IMR-90 (cell line): Measurements from ENCODE around the gene LRRC19. TPM values are rescaled to one million over a fixed set of nuclear protein-coding genes. Genes with fewer than 3 reads are reported as not detected.

Experiments
- ATAC-seq: fragments of 200-7000 bp; cut with Tn5 transposase; 2 replicates; pipeline ENCODE4 v1.9.1; 2020; ENCODE audit warnings: low read depth, mild to moderate bottlenecking, moderate library complexity
- BruUV-seq: library from RNA; stranded (reverse); fragments of 400-500 nt; replicated peaks from 2 replicates; lab custom pipeline; 2021; lab: Mats Ljungman, UMichigan
- CTCF ChIA-PET: fragments of 300-600 bp; formaldehyde crosslinking; extraction: SDS; loops from one replicate; lab custom pipeline; 2021; ENCODE audit warnings: antibody characterized with exemption; lab: Yijun Ruan, JAX
- POLR2A ChIA-PET: fragments of 300-600 bp; sonication (Branson Sonifier 250); formaldehyde crosslinking; loops from one replicate; lab custom pipeline; 2022; ENCODE audit warnings: antibody characterized with exemption; ENCODE audit not compliant: unreplicated experiment; lab: Charles Lee
- DNase-seq: peaks from one replicate; pipeline ENCODE4 v3.0.0; 2013
- H2AFZ ChIP-seq: replicated peaks from 2 replicates; pipeline ENCODE3; 2013; ENCODE audit warnings: low read length, mild to moderate bottlenecking; ENCODE audit not compliant: poor library complexity
- H2AK5ac ChIP-seq: 2 replicates; pipeline ENCODE4 v1.6.1; 2013; ENCODE audit warnings: low read depth, low read length, inconsistent platforms
- H2AK9ac ChIP-seq: replicated peaks from 2 replicates; pipeline ENCODE3; 2013; ENCODE audit warnings: mild to moderate bottlenecking, low read depth, low read length, moderate library complexity; ENCODE audit not compliant: poor library complexity
- H2BK120ac ChIP-seq: 2 replicates; pipeline ENCODE4 v1.6.1; 2013; ENCODE audit warnings: low read depth, low read length, inconsistent platforms
- H2BK15ac ChIP-seq: 3 replicates; pipeline ENCODE4 v1.6.1; 2013; ENCODE audit warnings: low read depth, low read length, inconsistent platforms
- H2BK20ac ChIP-seq: 2 replicates; pipeline ENCODE4 v1.6.1; 2013; ENCODE audit warnings: low read depth, mild to moderate bottlenecking, inconsistent platforms, low read length, moderate library complexity
- H2BK5ac ChIP-seq: 2 replicates; pipeline ENCODE4 v1.6.1; 2013; ENCODE audit warnings: mild to moderate bottlenecking, low read depth, low read length, inconsistent platforms; ENCODE audit not compliant: poor library complexity, severe bottlenecking
- H3K14ac ChIP-seq: replicated peaks from 2 replicates; pipeline ENCODE4 v1.6.1; 2013; ENCODE audit warnings: low read depth, low read length, inconsistent platforms
- H3K18ac ChIP-seq: 2 replicates; pipeline ENCODE4 v1.6.1; 2013; ENCODE audit warnings: low read depth, low read length, control low read depth
- H3K23ac ChIP-seq: 2 replicates; pipeline ENCODE4 v1.6.1; 2013; ENCODE audit warnings: low read depth, low read length, inconsistent platforms
- H3K27ac ChIP-seq: 2 replicates; pipeline ENCODE4 v1.5.1; 2013; ENCODE audit warnings: mild to moderate bottlenecking, control low read depth, low read length; ENCODE audit not compliant: insufficient read depth
- H3K27me3 ChIP-seq: 2 replicates; pipeline ENCODE4 v1.6.1; 2013; ENCODE audit warnings: low read length; ENCODE audit not compliant: control insufficient read depth, insufficient read depth
- H3K36me3 ChIP-seq: 2 replicates; pipeline ENCODE4 v1.6.1; 2013; ENCODE audit warnings: low read length, mixed read lengths; ENCODE audit not compliant: control insufficient read depth, insufficient read depth
- H3K4ac ChIP-seq: 2 replicates; pipeline ENCODE4 v1.6.1; 2013; ENCODE audit warnings: low read depth, low read length, inconsistent platforms
- H3K4me1 ChIP-seq: 2 replicates; pipeline ENCODE4 v1.6.1; 2013; ENCODE audit warnings: low read length, mixed read lengths; ENCODE audit not compliant: control insufficient read depth, insufficient read depth
- H3K4me2 ChIP-seq: 2 replicates; pipeline ENCODE4 v1.6.1; 2013; ENCODE audit warnings: low read depth, mild to moderate bottlenecking, control low read depth, low read length, moderate library complexity
- H3K4me3 ChIP-seq: 2 replicates; pipeline ENCODE4 v1.5.1; 2013; ENCODE audit warnings: low read depth, mild to moderate bottlenecking, control low read depth, low read length, moderate library complexity; ENCODE audit not compliant: insufficient read depth
- H3K56ac ChIP-seq: 2 replicates; pipeline ENCODE4 v1.6.1; 2013; ENCODE audit warnings: low read length, inconsistent platforms; ENCODE audit not compliant: insufficient read depth; ENCODE audit errors: extremely low read depth
- H3K79me1 ChIP-seq, 2 experiments: 2 replicates each; pipeline ENCODE4 v1.6.1; 2013; ENCODE audit warnings: low read length in 2 of 2, inconsistent platforms in 1 of 2, low read depth in 1 of 2
- H3K9ac ChIP-seq: 2 replicates; pipeline ENCODE4 v1.6.1; 2013; ENCODE audit warnings: low read depth, low read length, control low read depth
- H3K9me1 ChIP-seq: 2 replicates; pipeline ENCODE4 v1.6.1; 2013; ENCODE audit warnings: low read length, inconsistent platforms; ENCODE audit not compliant: insufficient read depth
- H3K9me3 ChIP-seq: 2 replicates; pipeline ENCODE4 v1.6.1; 2013; ENCODE audit warnings: low read length; ENCODE audit not compliant: control insufficient read depth, insufficient read depth
- H4K20me1 ChIP-seq: 2 replicates; pipeline ENCODE4 v1.6.1; 2013; ENCODE audit warnings: low read length, inconsistent platforms; ENCODE audit not compliant: insufficient read depth
- H4K5ac ChIP-seq: 2 replicates; pipeline ENCODE4 v1.6.1; 2013; ENCODE audit warnings: mild to moderate bottlenecking, low read depth, low read length, control low read depth
- H4K8ac ChIP-seq, 2 experiments: 2 replicates each; pipeline ENCODE4 v1.6.1; 2013; ENCODE audit warnings: low read depth in 2 of 2, low read length in 2 of 2, control low read depth in 1 of 2, inconsistent platforms in 1 of 2
- H4K91ac ChIP-seq: 2 replicates; pipeline ENCODE4 v1.6.1; 2013; ENCODE audit warnings: low read depth, low read length, inconsistent platforms; ENCODE audit not compliant: insufficient read depth
- CEBPB ChIP-seq: IDR thresholded peaks from 2 replicates; pipeline ENCODE4 v1.6.1; 2012; ENCODE audit warnings: low read depth, low read length, improper control_type of control experiment
- MAZ ChIP-seq: IDR thresholded peaks from 2 replicates; pipeline ENCODE4 v1.6.1; 2012; ENCODE audit warnings: low read depth, mild to moderate bottlenecking, low read length, improper control_type of control experiment, moderate library complexity, borderline replicate concordance
- MXI1 ChIP-seq: IDR thresholded peaks from 2 replicates; pipeline ENCODE4 v1.6.1; 2012; ENCODE audit warnings: low read depth, mild to moderate bottlenecking, low read length, moderate library complexity, borderline replicate concordance
- POLR2A ChIP-seq: IDR thresholded peaks from 2 replicates; pipeline ENCODE4 v1.6.1; 2012; ENCODE audit warnings: mild to moderate bottlenecking, low read depth, low read length
- WGBS, 2 experiments: methylation state at CpG; one replicate each; pipeline versions ENCODE4 v1.1.5 to v1.1.7; 2013; ENCODE audit warnings: missing lambda C conversion rate in 2 of 2; ENCODE audit not compliant: insufficient read length in 1 of 2; ENCODE audit errors: extremely low coverage in 2 of 2; 5-methylcytosine and 5-hydroxymethylcytosine counted together
- dilution Hi-C: fragments of 300-500 bp; cut with HindIII; formaldehyde crosslinking; loops from one replicate; pipeline ENCODE4 v1.14.3; 2018; ENCODE audit warnings: low sequenced_read_pairs; ENCODE audit not compliant: unreplicated experiment
- in situ Hi-C: fragments of 300-500 bp; cut with MboI; formaldehyde crosslinking; loops from 3 replicates; pipeline ENCODE4 v1.14.3; 2019; ENCODE audit warnings: low sequenced_read_pairs, inconsistent platforms, mixed read lengths
- intact Hi-C: fragments of 100-400 bp; cut with micrococcal nuclease; formaldehyde crosslinking; loops from 2 replicates; pipeline ENCODE4 v1.10.0; 2022
- polyA plus RNA-seq, 3 experiments: library from polyadenylated mRNA; depleted of rRNA; stranded (reverse); fragments of >200 nt; gene quantifications; 2 replicates each; pipeline ENCODE4 v1.2.3, GENCODE V29; 2012; ENCODE audit warnings: low replicate concordance in 1 of 3
- total RNA-seq: library from RNA; depleted of rRNA; stranded (reverse); fragments of >200 nt; gene quantifications from 2 replicates; pipeline ENCODE4 v1.2.3, GENCODE V29; 2012
- TF ChIP-seq, protein P1 (sequence below): fragments of 150-350 bp; IDR thresholded peaks from 2 replicates; pipeline ENCODE4 v1.6.1; 2016; ENCODE audit warnings: low read depth, mild to moderate bottlenecking, low read length, moderate library complexity, borderline replicate concordance
- TF ChIP-seq, protein P2 (sequence below): conservative IDR thresholded peaks from 2 replicates; pipeline ENCODE4 v1.5.1; 2012; ENCODE audit warnings: mild to moderate bottlenecking, low read depth, low read length, improper control_type of control experiment

The LRRC19 gene
- total and polyA plus RNA-seq, 2 of the 4 experiments (the other 2 are of a cell fraction), result not detected

DNA sequence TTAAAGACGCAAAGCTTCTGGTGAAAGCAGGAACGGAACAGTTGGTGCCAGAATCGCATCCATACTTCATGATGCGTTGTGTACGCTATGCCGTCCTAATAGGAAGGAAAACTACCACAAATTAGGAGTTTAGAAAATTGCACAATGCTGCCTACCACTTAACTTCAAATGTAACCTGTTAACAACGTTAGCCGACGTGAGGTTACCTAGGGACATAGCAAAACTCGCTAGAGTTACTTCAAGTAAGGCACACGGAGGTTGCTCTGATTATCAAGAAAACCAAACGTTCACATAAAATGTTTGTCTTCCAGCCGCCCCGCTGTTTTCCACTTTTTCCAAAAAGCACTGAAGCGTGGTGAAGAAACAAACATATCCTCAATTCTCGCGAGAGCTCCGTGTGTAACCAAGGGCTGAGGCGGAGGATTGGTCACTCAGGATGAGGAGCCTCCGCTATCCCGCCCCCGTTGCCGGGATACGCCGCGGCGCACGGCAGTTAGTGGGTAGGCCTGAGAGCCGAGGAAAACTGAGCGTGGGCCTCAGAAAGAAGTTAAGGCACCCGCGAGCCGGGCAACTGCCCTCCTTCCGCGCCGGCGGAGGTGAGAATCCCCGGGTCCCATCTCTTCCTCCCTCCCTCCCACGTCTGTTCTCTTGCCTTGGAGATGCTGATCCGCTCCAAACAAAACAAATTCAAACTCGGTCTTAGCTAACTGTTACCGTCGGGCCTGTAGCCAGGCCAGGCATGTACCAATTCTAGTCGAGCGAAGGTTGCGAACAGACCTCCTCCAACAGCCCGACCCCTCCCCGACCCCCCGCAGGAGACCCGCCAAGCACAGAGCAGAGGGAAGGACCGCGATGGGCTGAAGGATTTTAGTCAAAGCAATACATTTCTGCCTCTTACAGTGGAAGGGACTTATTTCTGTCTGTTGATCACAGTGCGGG is 49.3 kb downstream of the LRRC19 start, which contains the start of gene IFT74:
IFT74 (plus strand) TSS at position 492 of the 939 bp plus-strand sequence. CDS start 5,556 bp downstream, outside the sequence.
- no peaks in the 10 kb centered on the region for H3K9me3 ChIP-seq
- H4K8ac ChIP-seq, result peak within 1 kb of the TSS; percentile 97 to 98
- peak within 1 kb of the TSS; percentile 63 for H2BK20ac ChIP-seq
- peak within 1 kb of the TSS; percentile 99 for H3K23ac ChIP-seq
- ChIA-PET CTCF (interaction anchor here (0.7 kb wide), 1 partner anchor 18 kb away, joined by 3 read pairs; no protein-coding TSS in a partner anchor), POLR2A (interaction anchor here (0.6 to 1.0 kb wide), 4 partner anchors 12 to 53 kb away, joined by 3 to 5 read pairs (median 4); no protein-coding TSS in a partner anchor)
- H3K79me1 ChIP-seq, result peaks cover 14 to 21% of the 10 kb centered on the region in 2 experiments
- DNase-seq (peak; percentile 98), ATAC-seq (peak; percentile 100)
- intact Hi-C loops, result loop anchor here (5.0 kb wide), 1 partner anchor 171 kb away; no protein-coding TSS in a partner anchor
- H3K9ac ChIP-seq, result peak within 1 kb of the TSS; percentile 98
- BruUV-seq, result no TSS peak
- peak within 1 kb of the TSS; percentile 90 for H3K4me2 ChIP-seq
- peak within 1 kb of the TSS; percentile 83 for H2AK9ac ChIP-seq
- H3K27me3 ChIP-seq, result no peaks in the 10 kb centered on the region
- peak within 1 kb of the TSS; percentile 63; the same call in 2 of the 3 replicates for H2BK15ac ChIP-seq
- H4K91ac ChIP-seq, result peak within 1 kb of the TSS; percentile 87
- H4K20me1 ChIP-seq, result no peaks in the 10 kb centered on the region
- peak within 1 kb of the TSS; percentile 96 for H3K56ac ChIP-seq
- 0% methylated on average over 21 of the region's 53 CpGs; no CpG with 5 or more reads in 1 of the 2 experiments for WGBS, 2 experiments
- peak within 1 kb of the TSS; percentile 93 for H4K5ac ChIP-seq
- peak within 1 kb of the TSS; percentile 98 for H2AFZ ChIP-seq
- peak; percentile 91 for TF ChIP-seq CEBPB
- peak; percentile 47; the same call in 1 of the 2 replicates for TF ChIP-seq MAZ
- TF ChIP-seq MXI1, result peak; percentile 83; the same call in 1 of the 2 replicates
- TF ChIP-seq, protein P1, sequence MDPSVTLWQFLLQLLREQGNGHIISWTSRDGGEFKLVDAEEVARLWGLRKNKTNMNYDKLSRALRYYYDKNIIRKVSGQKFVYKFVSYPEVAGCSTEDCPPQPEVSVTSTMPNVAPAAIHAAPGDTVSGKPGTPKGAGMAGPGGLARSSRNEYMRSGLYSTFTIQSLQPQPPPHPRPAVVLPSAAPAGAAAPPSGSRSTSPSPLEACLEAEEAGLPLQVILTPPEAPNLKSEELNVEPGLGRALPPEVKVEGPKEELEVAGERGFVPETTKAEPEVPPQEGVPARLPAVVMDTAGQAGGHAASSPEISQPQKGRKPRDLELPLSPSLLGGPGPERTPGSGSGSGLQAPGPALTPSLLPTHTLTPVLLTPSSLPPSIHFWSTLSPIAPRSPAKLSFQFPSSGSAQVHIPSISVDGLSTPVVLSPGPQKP, result no peak
- peak; percentile 82 for TF ChIP-seq POLR2A
- TF ChIP-seq, protein P2, sequence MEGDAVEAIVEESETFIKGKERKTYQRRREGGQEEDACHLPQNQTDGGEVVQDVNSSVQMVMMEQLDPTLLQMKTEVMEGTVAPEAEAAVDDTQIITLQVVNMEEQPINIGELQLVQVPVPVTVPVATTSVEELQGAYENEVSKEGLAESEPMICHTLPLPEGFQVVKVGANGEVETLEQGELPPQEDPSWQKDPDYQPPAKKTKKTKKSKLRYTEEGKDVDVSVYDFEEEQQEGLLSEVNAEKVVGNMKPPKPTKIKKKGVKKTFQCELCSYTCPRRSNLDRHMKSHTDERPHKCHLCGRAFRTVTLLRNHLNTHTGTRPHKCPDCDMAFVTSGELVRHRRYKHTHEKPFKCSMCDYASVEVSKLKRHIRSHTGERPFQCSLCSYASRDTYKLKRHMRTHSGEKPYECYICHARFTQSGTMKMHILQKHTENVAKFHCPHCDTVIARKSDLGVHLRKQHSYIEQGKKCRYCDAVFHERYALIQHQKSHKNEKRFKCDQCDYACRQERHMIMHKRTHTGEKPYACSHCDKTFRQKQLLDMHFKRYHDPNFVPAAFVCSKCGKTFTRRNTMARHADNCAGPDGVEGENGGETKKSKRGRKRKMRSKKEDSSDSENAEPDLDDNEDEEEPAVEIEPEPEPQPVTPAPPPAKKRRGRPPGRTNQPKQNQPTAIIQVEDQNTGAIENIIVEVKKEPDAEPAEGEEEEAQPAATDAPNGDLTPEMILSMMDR, result no peak
- peak within 1 kb of the TSS; percentile 91 for H2BK5ac ChIP-seq
- H3K27ac ChIP-seq, result peak within 1 kb of the TSS; percentile 92
- in situ Hi-C loops, result no loop called here
- H3K4ac ChIP-seq, result peak within 1 kb of the TSS; percentile 95
- H3K14ac ChIP-seq, result peak within 1 kb of the TSS; percentile 93
- H2AK5ac ChIP-seq, result peak within 1 kb of the TSS; percentile 46
- peaks cover 4% of the 10 kb centered on the region for H3K9me1 ChIP-seq
- peak within 1 kb of the TSS; percentile 67 for H3K4me3 ChIP-seq
- H3K36me3 ChIP-seq, result no peaks in the 10 kb centered on the region
- H3K18ac ChIP-seq, result peak within 1 kb of the TSS; percentile 88
- no peaks in the 10 kb centered on the region for H3K4me1 ChIP-seq
- dilution Hi-C loops, result no loop called here
- peak within 1 kb of the TSS; percentile 73 for H2BK120ac ChIP-seq
